ENCODE results near the gene FPGT.
"Not testable (repeated sequence)": the region's sequence is repeated elsewhere in the genome, so short reads cannot be mapped to it uniquely, and the experiment has no call there.

Gene FPGT

DNA sequence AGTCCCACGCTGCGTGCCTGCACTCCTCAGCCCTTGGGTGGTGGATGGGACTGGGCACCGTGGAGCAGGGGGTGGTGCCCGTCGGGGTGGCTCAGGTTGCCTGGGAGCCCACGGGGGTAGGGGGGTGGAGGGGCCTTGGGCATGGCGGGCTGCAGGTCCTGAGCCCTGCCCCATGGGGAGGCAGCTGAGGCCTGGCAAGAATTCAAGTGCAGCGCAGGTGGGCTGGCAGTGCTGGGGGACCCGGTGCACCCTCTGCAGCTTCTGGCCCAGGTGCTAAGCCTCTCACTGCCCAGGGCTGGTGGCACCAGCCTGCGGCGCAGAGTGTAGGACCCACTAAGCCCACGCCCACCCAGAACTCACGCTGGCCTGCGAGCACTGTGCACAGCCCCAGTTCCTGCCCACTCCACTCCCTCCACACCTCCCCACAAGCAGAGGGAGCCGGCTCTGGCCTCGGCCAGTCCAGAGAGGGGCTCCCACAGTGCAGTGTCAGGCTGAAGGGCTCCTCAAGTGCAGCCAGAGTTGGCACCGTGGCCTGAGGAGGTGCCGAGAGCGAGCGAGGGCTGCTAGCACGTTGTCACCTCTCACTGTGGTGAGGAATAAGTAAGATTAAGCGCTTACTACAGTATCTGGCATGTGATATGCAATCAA, 50.0 kb downstream of the FPGT start:
- TF ChIP-seq, protein P1, sequence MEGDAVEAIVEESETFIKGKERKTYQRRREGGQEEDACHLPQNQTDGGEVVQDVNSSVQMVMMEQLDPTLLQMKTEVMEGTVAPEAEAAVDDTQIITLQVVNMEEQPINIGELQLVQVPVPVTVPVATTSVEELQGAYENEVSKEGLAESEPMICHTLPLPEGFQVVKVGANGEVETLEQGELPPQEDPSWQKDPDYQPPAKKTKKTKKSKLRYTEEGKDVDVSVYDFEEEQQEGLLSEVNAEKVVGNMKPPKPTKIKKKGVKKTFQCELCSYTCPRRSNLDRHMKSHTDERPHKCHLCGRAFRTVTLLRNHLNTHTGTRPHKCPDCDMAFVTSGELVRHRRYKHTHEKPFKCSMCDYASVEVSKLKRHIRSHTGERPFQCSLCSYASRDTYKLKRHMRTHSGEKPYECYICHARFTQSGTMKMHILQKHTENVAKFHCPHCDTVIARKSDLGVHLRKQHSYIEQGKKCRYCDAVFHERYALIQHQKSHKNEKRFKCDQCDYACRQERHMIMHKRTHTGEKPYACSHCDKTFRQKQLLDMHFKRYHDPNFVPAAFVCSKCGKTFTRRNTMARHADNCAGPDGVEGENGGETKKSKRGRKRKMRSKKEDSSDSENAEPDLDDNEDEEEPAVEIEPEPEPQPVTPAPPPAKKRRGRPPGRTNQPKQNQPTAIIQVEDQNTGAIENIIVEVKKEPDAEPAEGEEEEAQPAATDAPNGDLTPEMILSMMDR (IDR thresholded peaks at IDR 0.05; ENCODE audit: low read depth, low read length, missing control alignments) = no peak
- no peak for DNase-seq (ENCODE audit: low read depth)

DNA sequence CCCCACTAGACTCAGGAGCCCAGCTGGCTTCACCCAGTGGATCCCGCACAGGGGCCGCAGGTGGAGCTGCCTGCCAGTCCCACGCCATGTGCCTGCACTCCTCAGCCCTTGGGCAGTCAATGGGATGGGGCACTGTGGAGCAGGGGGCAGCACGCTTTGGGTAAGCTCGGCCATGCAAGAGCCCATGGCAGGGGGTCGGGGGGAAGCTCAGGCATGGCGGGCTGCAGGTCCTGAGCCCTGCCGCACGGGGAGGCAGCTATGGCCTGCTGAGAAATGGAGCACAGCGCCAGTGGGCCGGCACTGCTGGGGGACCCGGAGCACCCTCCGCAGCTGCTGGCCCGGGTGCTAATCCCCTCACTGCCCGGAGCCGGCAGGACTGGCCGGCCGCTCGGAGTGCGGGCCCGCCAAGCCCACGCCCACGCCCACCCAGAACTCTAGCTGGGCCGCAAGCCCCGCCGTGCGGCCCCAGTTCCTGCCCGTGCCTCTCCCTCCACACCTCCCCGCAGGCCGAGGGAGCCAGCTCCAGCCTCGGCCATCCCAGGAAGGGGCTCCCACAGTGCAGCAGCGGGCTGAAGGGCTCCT, 55.3 kb downstream of the FPGT start:
- not testable (repeated sequence) for DNase-seq (ENCODE audit: low read depth); H3K4me3 ChIP-seq (ENCODE audit: low read depth, low read length)

More for the DNA sequence above, 50.0 kb downstream of the FPGT start:
- H3K4me3 ChIP-seq (ENCODE audit: low read depth, low read length) = no peak overlapping the region
